Measurements from ENCODE around the gene STAMBPL1. TPM values are rescaled to one million over a fixed set of nuclear protein-coding genes. Genes with fewer than 3 reads are reported as not detected.

Gene STAMBPL1
- total RNA-seq, 1 donor from 2014 or later: 4.1 TPM

DNA sequence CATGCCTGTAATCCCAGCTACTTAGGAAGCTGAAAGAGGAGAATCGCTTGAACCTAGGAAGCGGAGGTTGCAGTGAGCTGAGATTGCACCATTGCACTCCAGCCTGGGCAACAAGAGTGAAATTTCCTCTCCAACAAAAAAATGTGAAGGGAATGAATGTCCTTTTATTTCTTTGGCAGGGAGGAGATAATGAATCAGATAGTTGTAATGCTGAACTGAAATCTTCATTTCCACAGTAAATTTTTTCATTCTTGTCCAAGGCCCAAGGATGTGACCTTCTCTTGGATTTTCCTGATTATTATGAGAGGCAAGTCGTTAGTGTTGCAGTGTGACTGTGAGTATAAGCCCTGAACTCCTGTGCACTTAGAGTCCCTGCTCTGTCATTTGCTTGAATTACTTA lies 13.6 kb downstream of the STAMBPL1 start:
- no peak for DNase-seq (ENCODE audit: low read depth, low spot score)
- no peak overlapping the region for H3K27ac Mint-ChIP-seq (ENCODE audit: unreplicated experiment)
- no peaks in the 10 kb centered on the region for H3K9me3 Mint-ChIP-seq
- no peak overlapping the region for H3K4me3 Mint-ChIP-seq
- H3K4me1 Mint-ChIP-seq: peaks cover 4% of the 10 kb centered on the region
- H3K27me3 Mint-ChIP-seq (ENCODE audit: low read depth): no peaks in the 10 kb centered on the region
- TF ChIP-seq, protein P1, sequence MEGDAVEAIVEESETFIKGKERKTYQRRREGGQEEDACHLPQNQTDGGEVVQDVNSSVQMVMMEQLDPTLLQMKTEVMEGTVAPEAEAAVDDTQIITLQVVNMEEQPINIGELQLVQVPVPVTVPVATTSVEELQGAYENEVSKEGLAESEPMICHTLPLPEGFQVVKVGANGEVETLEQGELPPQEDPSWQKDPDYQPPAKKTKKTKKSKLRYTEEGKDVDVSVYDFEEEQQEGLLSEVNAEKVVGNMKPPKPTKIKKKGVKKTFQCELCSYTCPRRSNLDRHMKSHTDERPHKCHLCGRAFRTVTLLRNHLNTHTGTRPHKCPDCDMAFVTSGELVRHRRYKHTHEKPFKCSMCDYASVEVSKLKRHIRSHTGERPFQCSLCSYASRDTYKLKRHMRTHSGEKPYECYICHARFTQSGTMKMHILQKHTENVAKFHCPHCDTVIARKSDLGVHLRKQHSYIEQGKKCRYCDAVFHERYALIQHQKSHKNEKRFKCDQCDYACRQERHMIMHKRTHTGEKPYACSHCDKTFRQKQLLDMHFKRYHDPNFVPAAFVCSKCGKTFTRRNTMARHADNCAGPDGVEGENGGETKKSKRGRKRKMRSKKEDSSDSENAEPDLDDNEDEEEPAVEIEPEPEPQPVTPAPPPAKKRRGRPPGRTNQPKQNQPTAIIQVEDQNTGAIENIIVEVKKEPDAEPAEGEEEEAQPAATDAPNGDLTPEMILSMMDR (conservative IDR thresholded peaks at IDR 0.05): no peak
- no peaks in the 10 kb centered on the region for H3K36me3 Mint-ChIP-seq (ENCODE audit: low read depth)

DNA sequence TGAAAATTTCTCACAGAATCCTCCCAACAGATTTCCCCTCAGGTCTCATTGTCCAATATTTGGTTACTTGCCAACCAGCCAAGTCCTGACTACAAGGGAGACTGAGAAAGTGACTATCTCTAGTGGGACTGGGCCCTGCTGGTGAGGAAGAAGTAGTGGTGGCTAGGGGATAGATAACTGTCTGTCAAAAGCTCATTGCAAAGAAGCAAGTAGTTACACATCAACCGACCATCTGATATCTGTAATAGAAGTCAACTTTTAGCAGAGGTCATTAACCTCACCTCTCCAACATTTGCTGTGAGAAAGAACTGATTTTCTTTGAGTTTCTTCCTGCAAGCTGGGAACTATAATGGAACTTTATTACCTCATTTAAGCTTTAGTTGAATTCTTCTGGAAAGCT lies 15.2 kb downstream of the STAMBPL1 start:
- no peak for DNase-seq (ENCODE audit: low read depth, low spot score)
- Mint-ChIP-seq H3K27me3 (ENCODE audit: low read depth) (no peaks in the 10 kb centered on the region), H3K9me3 (no peaks in the 10 kb centered on the region), H3K27ac (ENCODE audit: unreplicated experiment) (no peak overlapping the region), H3K4me3 (no peak overlapping the region), H3K4me1 (peaks cover 4% of the 10 kb centered on the region), H3K36me3 (ENCODE audit: low read depth) (no peaks in the 10 kb centered on the region)
- TF ChIP-seq, protein P1 (conservative IDR thresholded peaks at IDR 0.05): no peak

DNA sequence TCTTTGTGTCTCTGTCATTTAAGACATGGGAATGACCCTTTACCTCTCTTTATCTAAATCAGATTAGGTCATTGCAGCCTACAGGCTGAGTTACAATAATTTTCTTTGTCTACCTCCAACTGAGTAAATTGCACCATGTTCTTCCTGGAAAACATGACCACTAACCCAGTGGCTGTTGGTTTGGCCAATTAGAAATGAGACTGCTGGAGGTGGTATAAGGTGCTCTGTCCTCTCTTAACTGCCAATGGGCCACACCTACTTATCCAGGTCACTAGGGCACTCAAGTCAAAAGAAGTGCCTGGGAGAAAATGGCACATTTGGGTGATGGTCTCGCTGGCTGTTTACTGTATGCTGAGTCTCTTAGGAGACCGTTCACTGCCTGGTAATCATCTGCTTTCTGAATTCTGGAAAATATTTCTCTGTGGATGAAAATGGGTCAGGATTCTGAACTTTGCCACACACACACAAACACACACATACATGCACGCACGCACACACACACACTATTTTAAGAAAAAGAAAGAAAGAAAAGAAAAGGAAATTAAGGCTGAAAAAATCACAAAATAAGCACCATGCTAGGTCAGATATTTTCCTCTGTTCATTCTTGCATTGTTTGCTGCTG lies 16.4 kb downstream of the STAMBPL1 start:
- TF ChIP-seq, protein P1 (conservative IDR thresholded peaks at IDR 0.05): no peak
- Mint-ChIP-seq H3K27me3 (ENCODE audit: low read depth) (no peaks in the 10 kb centered on the region), H3K27ac (ENCODE audit: unreplicated experiment) (peak overlapping the region; percentile 66), H3K9me3 (no peaks in the 10 kb centered on the region), H3K4me3 (no peak overlapping the region), H3K36me3 (ENCODE audit: low read depth) (no peaks in the 10 kb centered on the region), H3K4me1 (peaks cover 4% of the 10 kb centered on the region)
- no peak for DNase-seq (ENCODE audit: low read depth, low spot score)

DNA sequence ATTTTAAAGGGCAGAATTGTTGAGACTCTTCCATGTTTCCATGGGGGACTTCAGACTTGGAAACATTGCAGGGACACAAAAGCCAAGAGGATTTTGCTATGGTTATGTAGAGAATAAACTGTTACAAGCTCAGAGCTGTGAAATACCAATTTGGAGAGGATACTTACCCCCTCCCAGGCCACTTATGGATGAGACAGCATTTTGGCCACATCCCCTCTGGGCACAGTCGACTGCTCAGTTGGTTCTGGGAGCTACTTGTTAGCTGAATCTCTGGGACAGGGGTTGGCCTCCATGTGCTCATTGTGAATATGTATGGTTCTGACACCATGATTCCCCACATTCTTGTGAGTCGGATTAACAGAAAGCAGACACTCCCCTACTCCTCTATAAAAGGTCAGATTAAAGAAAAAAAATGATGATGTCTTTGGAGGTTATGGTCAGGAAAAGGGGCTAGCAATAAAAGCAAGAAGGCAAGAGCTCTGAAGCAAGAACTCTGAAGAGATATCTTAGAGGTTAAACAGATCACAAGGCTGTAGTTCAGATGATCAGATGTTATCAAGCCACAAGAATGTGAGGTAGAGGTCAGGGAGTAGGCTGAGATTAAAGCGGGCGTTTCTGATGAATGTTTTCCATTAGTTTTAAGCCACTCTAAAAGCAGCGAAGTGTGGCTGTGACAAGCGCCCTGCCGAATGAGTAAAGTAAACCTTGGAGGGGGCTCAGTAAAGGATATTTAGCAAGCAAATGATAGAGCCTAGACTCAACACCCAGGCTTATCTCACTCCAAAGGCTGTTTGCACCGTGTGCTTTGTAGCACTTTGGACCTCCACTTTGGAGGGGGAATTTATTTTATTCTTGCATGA lies 17.2 kb downstream of the STAMBPL1 start:
- Mint-ChIP-seq H3K27ac (ENCODE audit: unreplicated experiment) (peak overlapping the region; percentile 66), H3K4me3 (no peak overlapping the region), H3K4me1 (peaks cover 4% of the 10 kb centered on the region), H3K9me3 (no peaks in the 10 kb centered on the region), H3K36me3 (ENCODE audit: low read depth) (no peaks in the 10 kb centered on the region), H3K27me3 (ENCODE audit: low read depth) (no peaks in the 10 kb centered on the region)
- no peak for DNase-seq (ENCODE audit: low read depth, low spot score)
- TF ChIP-seq, protein P1 (conservative IDR thresholded peaks at IDR 0.05): no peak

DNA sequence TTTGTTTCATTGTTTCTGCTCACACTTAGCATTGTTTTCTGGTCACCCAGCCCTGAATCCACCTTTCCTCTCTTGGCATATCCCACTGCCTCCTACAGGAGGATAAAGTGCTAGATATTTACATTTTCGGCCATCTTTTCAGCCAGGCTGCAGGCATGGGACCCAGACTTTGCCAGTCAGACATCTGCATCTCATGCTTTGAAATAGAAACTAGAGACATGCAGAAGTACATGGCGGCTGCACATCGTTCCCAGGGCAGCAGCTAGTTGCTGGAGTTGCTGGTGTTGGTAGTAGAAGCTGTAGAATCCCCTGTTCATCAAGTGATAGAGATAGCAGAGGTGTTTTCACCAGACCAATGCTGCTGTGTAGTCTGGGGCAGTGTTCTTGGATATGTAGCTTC lies 18.7 kb downstream of the STAMBPL1 start:
- Mint-ChIP-seq H3K4me3 (no peak overlapping the region), H3K9me3 (no peaks in the 10 kb centered on the region), H3K27me3 (ENCODE audit: low read depth) (no peaks in the 10 kb centered on the region), H3K36me3 (ENCODE audit: low read depth) (no peaks in the 10 kb centered on the region), H3K4me1 (peaks cover 4% of the 10 kb centered on the region), H3K27ac (ENCODE audit: unreplicated experiment) (no peak overlapping the region)
- no peak for DNase-seq (ENCODE audit: low read depth, low spot score)
- TF ChIP-seq, protein P1 (conservative IDR thresholded peaks at IDR 0.05): no peak
